Chondrocyte (in vitro differentiated cells): ENCODE measurements around the gene ABHD1. TPM values are rescaled to one million over a fixed set of nuclear protein-coding genes. Genes with fewer than 3 reads are reported as not detected.

Source experiments
- DNase-seq: peaks from one replicate; pipeline ENCODE4 v3.0.0; 2021; ENCODE audit warnings: mixed read lengths, low spot score
- H3K27ac Mint-ChIP-seq: one replicate; pipeline ENCODE4 v1.8.0; 2021; ENCODE audit warnings: mild to moderate bottlenecking, moderate library complexity, mixed read lengths; ENCODE audit not compliant: unreplicated experiment
- H3K27me3 Mint-ChIP-seq: 2 replicates; pipeline ENCODE4 v1.8.0; 2021; ENCODE audit warnings: low read depth, mixed read lengths
- H3K36me3 Mint-ChIP-seq: 2 replicates; pipeline ENCODE4 v1.8.0; 2021; ENCODE audit warnings: low read depth, mixed read lengths
- H3K4me1 Mint-ChIP-seq: 2 replicates; pipeline ENCODE4 v1.8.0; 2021; ENCODE audit warnings: low read depth, mild to moderate bottlenecking, mixed read lengths
- H3K4me3 Mint-ChIP-seq: one replicate; pipeline ENCODE4 v1.8.0; 2021; ENCODE audit warnings: mild to moderate bottlenecking, moderate library complexity, mixed read lengths; ENCODE audit not compliant: unreplicated experiment
- H3K9me3 Mint-ChIP-seq: 2 replicates; pipeline ENCODE4 v1.8.0; 2021; ENCODE audit warnings: low read depth, mixed read lengths
- CTCF ChIP-seq: fragments of 200-600 bp; sonication (generic); IDR thresholded peaks from 2 replicates; pipeline ENCODE4 v1.5.0; 2021; ENCODE audit warnings: antibody characterized with exemption, mild to moderate bottlenecking, moderate library complexity
- total RNA-seq: library from RNA; stranded (reverse); gene quantifications from 3 replicates; pipeline ENCODE4 v1.2.1, GENCODE V29; 2021

The ABHD1 gene
- total RNA-seq, 1 donor from 2014 or later: 0.30 TPM

DNA sequence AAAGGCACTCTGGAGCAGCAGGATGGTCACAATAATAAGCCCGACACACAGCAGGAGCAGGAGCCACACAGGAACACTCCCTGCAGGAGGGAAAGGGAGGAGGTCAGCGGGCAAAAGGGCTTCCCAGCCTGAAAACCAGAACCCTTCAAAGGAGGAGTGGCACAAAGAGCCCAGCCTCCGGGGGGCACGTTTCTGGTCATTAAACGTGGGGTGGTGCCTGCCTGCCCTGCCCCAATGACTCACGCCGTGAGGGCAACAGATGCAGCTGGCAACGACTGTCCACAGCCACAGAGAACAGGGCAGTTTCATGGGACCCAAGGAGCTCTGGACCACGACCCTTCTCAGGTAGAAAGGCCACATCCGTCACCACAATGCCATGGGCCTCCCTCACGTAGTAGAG, 7.8 kb downstream of the ABHD1 start:
- H3K27me3 Mint-ChIP-seq: no peaks in the 10 kb centered on the region
- no peak overlapping the region for H3K27ac Mint-ChIP-seq
- TF ChIP-seq CTCF: no peak
- no peaks in the 10 kb centered on the region for H3K9me3 Mint-ChIP-seq
- DNase-seq: no peak
- H3K4me3 Mint-ChIP-seq: no peak overlapping the region
- peaks cover 14% of the 10 kb centered on the region for H3K4me1 Mint-ChIP-seq
- H3K36me3 Mint-ChIP-seq: peaks cover 9% of the 10 kb centered on the region

DNA sequence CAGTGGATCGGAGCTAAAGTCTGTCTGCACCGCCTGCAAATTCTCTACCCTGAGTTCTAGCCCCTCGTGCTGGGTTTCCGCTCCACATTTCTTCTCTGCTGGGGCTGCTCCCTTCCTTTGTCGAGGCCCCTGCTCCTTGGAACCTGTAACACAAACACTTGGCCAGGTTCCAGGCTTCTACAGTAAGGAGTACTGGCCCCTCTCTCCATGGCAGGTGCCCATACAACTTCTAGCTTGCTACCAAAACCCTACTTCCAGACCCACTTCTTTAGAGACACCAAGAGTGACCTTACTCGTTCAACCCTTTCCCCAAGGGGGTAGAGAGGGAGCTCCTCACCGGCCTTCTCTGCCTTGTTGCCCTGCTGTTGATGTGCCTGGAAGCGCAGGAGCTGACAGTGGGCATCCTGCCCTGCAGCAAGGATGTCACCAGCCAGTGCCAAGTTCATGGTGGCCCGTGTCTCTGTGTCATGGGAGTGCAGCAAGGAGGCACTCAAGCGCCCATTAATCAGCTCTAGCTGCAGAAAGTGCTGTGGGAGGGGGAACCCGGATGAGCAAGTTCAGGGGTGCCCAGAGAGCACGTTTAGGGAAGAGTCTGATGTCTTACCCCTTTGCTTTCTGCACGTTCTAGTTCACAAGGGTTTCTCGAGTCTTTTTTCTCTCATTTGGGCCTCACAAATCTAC, 9.7 kb downstream of the ABHD1 start:
- no peak for DNase-seq
- no peak for TF ChIP-seq CTCF
- H3K4me3 Mint-ChIP-seq: peak overlapping the region; percentile 91
- peaks cover 14% of the 10 kb centered on the region for H3K4me1 Mint-ChIP-seq
- peaks cover 9% of the 10 kb centered on the region for H3K36me3 Mint-ChIP-seq
- H3K9me3 Mint-ChIP-seq: no peaks in the 10 kb centered on the region
- H3K27me3 Mint-ChIP-seq: no peaks in the 10 kb centered on the region
- H3K27ac Mint-ChIP-seq: peak overlapping the region; percentile 51

DNA sequence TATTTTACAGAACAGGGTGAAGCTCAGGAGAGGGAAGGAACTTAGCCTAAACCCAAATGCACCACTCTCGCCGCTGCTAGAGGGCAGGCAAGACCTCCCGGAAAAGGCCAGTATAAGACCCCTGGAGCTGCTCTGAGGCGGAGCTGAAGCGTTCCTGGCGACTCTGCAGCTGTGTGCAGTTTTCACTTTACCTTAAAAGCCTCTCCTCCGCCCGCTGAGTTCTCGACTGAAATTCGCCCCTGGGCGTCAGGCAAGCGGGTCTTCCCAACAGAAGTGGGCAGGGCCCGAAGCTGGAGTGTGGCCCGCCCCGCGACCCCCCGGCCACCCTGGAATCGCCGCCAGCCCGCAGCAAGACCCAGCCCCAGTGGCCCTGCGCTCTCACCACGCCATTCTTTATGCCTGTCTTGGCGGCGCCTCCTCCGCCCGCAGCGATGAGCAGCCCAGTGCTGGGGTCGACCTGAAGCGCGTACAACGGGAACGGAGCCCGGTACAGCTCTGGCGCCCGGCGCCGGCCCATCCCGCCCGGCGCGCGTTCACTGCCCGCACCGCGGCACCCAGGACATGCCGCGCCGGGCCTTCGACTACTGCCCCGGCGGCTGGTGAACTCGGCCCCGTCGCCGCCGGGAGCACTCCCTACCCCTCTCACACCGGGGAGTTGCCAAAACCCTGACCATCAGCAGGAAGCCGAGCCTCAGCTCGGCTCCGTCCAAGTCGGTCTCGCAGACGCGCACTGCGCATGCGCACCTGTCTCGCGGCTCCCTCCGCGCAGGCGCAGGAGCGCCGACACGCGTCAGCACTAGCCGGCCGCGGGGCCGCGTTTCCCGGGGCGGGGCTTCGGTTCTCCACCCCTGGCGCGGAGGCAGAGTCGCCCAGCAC, 10.5 kb downstream of the ABHD1 start, which contains the start of gene PREB:
Gene PREB, minus strand, starts transcription at position 732 of the 876 bp plus-strand sequence. Its CDS starts 215 bp downstream, at position 517.
- DNase-seq: peak; percentile 99
- no peaks in the 10 kb centered on the region for H3K27me3 Mint-ChIP-seq
- peaks cover 9% of the 10 kb centered on the region for H3K36me3 Mint-ChIP-seq
- TF ChIP-seq CTCF: peak; percentile 66
- peaks cover 14% of the 10 kb centered on the region for H3K4me1 Mint-ChIP-seq
- peak within 1 kb of the TSS; percentile 91 for H3K4me3 Mint-ChIP-seq
- peak within 1 kb of the TSS; percentile 94 for H3K27ac Mint-ChIP-seq
- H3K9me3 Mint-ChIP-seq: no peaks in the 10 kb centered on the region

DNA sequence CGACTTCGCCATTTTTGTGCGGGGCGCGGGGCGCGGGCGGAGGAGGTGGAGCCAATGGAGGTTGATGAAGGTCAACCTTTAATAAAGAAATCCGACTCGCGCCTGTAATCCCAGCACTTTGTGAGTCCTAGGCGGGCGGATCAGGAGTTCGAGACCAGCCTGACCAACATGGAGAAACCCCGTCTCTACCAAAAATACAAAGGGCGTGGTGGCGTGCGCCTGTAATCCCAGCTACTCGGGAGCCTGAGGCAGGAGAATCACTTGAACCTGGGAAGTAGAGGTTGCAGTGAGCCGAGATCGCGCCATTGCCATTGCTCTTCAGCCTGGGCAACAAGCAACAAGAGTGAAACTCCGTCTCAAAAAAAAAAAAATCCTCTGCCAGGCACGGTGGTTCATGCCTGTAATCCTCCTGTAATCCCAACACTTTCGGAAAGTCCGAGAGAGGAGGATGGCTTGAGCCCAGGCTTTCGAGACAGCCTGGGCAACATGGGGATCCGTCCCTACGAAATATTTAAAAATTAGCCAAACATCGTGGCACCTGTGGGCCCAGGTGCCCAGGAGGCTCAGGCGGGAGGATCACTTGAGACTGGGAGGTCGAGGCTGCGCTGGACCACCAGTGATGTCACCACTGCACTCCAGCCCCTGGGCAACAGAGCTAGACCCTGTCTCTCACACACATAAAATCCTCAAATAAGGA, 11.3 kb downstream of the ABHD1 start:
- TF ChIP-seq CTCF: no peak
- peaks cover 9% of the 10 kb centered on the region for H3K36me3 Mint-ChIP-seq
- no peaks in the 10 kb centered on the region for H3K9me3 Mint-ChIP-seq
- no peak overlapping the region for H3K27ac Mint-ChIP-seq
- no peaks in the 10 kb centered on the region for H3K27me3 Mint-ChIP-seq
- peaks cover 14% of the 10 kb centered on the region for H3K4me1 Mint-ChIP-seq
- DNase-seq: no peak
- peak overlapping the region; percentile 91 for H3K4me3 Mint-ChIP-seq

GRCh38 chr2:27135478-27135955, 11.9 kb downstream of the ABHD1 start:
- H3K9me3 Mint-ChIP-seq: no peaks in the 10 kb centered on the region
- peaks cover 14% of the 10 kb centered on the region for H3K4me1 Mint-ChIP-seq
- no peaks in the 10 kb centered on the region for H3K27me3 Mint-ChIP-seq
- peaks cover 9% of the 10 kb centered on the region for H3K36me3 Mint-ChIP-seq
- no peak for DNase-seq
- no peak for TF ChIP-seq CTCF
- no peak overlapping the region for H3K27ac Mint-ChIP-seq
- peak overlapping the region; percentile 91 for H3K4me3 Mint-ChIP-seq
